T-helper 2 cell treated with Interferon-gamma antibody and Interleukin-4, amounts not matched to agents 5 μg/mL and 100 μg/mL, for 36 hours (primary cell): ENCODE measurements around the gene SLC43A2.
A peak's percentile ranks its signal among the peaks of the same experiment; 100 is the strongest.

Experiments used
- DNase-seq: peaks from one replicate; pipeline ENCODE4 v3.0.0; 2021; ENCODE audit warnings: low spot score
- H3K27ac Mint-ChIP-seq: one replicate; pipeline ENCODE4 v1.8.0; 2021; ENCODE audit warnings: mild to moderate bottlenecking, mixed read lengths
- H3K27me3 Mint-ChIP-seq: one replicate; pipeline ENCODE4 v1.8.0; 2021; ENCODE audit warnings: low read depth, mixed read lengths
- H3K36me3 Mint-ChIP-seq: one replicate; pipeline ENCODE4 v1.8.0; 2021; ENCODE audit warnings: low read depth, mixed read lengths
- H3K4me1 Mint-ChIP-seq: one replicate; pipeline ENCODE4 v1.8.0; 2021; ENCODE audit warnings: low read depth, mixed read lengths
- H3K4me3 Mint-ChIP-seq: one replicate; pipeline ENCODE4 v1.8.0; 2022; ENCODE audit warnings: mild to moderate bottlenecking, moderate library complexity, mixed read lengths
- H3K9me3 Mint-ChIP-seq: one replicate; pipeline ENCODE4 v1.8.0; 2021; ENCODE audit warnings: mixed read lengths

Gene SLC43A2

GRCh38 chr17:1638171-1638590, 9.5 kb upstream of the SLC43A2 start:
- H3K27ac Mint-ChIP-seq: no peak overlapping the region
- no peak for DNase-seq
- no peaks in the 10 kb centered on the region for H3K9me3 Mint-ChIP-seq
- H3K4me1 Mint-ChIP-seq: no peaks in the 10 kb centered on the region
- H3K27me3 Mint-ChIP-seq: no peaks in the 10 kb centered on the region
- H3K36me3 Mint-ChIP-seq: no peaks in the 10 kb centered on the region
- no peak overlapping the region for H3K4me3 Mint-ChIP-seq

DNA sequence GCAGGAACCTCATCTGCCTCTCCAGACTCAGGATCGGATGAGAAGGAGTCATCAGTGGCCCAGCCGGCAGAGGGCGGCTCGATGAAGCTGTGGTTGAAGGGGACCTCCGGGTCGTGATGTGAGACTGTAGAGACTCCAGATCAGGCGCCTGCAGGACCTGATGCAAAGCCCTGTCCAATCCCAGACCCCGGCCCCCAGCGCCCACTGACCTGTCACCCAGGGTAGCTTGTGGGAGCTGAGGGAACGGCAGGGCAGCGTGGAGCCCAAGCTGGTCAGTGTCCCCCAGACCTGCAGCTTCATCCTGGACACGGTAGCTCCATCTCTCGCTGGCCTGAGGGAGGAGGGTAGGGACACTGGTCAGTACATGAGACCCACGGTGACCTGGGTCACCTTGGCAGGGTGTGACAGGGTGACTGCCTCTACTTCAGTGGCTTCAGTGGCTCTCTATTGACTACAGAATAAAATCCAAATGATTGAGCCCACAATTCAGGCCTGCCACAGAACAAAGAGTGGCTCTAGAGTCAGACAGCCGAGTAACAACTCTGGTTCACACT, 8.2 kb upstream of the SLC43A2 start:
- no peak for DNase-seq
- no peaks in the 10 kb centered on the region for H3K27me3 Mint-ChIP-seq
- H3K4me1 Mint-ChIP-seq: no peaks in the 10 kb centered on the region
- H3K27ac Mint-ChIP-seq: no peak overlapping the region
- H3K4me3 Mint-ChIP-seq: no peak overlapping the region
- no peaks in the 10 kb centered on the region for H3K36me3 Mint-ChIP-seq
- no peaks in the 10 kb centered on the region for H3K9me3 Mint-ChIP-seq

- Mint-ChIP-seq H3K36me3 (no peaks in the 10 kb centered on the region), H3K9me3 (no peaks in the 10 kb centered on the region), H3K4me1 (no peaks in the 10 kb centered on the region), H3K27ac (no peak overlapping the region), H3K27me3 (peaks cover 8% of the 10 kb centered on the region), H3K4me3 (no peak overlapping the region)
- no peak for DNase-seq
Observed at GRCh38 chr17:1635675-1636465, 7.2 kb upstream of the SLC43A2 start.

DNA sequence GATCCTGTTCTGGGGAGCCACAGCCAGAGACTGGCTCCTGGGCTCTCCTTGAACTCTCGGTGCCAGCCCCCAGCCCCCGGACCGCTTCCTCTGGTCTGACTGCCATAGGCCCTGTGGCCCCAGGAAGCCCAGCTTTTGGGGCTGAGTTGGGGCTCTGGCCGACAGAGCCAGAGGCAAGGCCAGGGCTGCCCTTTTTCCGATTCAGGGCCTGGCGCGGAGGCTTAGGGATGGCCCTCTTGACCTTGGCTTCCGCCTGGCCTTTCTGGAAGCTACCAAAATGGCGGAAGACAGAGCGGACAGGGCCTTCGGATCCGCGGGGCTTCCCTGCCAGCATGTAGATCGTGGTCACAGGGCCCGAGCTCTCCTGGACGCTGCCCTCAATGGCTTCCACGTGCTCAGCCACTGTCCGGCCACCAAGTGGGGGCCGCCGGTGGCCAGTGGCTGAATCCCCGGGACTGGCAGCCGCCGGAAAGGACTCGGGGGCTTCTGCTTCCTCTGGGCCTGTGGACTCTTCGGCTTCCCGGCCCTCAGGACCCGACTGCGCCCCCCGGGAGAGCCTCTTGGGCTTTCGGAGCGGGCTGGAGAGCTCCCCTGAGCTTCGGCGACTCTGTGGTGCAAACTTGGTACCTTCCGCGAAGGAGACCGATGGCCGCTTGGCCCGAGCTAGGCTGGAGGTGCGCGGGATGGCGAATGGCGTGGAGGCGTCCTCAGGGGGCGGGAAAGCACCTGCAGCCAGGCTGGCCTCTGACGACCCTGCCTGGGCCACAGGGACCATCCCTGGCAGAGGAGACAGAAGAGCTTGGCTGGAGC, 6.4 kb upstream of the SLC43A2 start:
- H3K4me1 Mint-ChIP-seq: peaks cover 3% of the 10 kb centered on the region
- H3K9me3 Mint-ChIP-seq: no peaks in the 10 kb centered on the region
- H3K36me3 Mint-ChIP-seq: no peaks in the 10 kb centered on the region
- no peak overlapping the region for H3K27ac Mint-ChIP-seq
- no peak overlapping the region for H3K4me3 Mint-ChIP-seq
- DNase-seq: no peak
- H3K27me3 Mint-ChIP-seq: peaks cover 16% of the 10 kb centered on the region

GRCh38 chr17:1630662-1631061, 2.0 kb upstream of the SLC43A2 start:
- Mint-ChIP-seq H3K27me3 (peaks cover 39% of the 10 kb centered on the region), H3K36me3 (no peaks in the 10 kb centered on the region), H3K27ac (no peak overlapping the region), H3K9me3 (no peaks in the 10 kb centered on the region), H3K4me1 (peaks cover 16% of the 10 kb centered on the region), H3K4me3 (peak overlapping the region; percentile 78)
- no peak for DNase-seq

DNA sequence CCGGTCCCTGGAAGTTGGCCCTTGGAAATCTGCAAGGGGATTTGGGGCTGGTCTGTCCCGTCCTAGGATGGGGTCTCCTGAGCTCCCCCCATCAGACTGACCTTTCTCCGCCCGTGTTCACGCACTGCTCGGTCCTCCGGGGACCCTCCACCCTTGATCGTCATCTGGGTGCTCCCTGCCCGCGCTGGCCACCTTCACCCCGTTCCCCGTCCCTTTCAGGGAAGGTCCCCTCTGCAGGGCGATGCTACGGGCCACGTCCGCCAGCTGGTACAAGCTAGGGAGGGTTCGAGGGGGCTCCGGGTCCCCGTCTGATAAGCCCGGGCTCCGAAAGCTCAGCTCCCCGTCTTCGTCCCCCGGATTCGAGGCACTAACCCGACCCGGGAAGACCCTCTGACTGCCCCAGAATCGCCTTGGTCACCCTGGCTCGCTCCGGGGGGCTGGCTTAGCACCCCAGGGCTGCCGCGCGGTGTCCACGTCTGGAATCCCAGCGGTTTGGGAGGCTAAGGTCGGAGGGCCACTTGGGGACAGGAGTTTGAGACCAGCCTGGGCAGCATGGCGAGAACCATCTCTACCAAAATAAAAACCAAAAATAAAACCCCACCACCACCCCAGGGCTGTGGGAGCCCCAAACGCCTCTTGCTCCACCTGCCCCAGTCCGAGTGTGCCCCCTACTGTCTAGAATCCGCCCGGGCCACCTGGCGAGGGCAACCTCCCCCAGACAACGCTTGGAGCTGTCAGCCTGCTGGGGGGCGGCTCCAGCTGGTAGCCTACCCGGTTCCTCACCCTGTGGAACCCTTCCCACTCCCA, 1.1 kb upstream of the SLC43A2 start:
- Mint-ChIP-seq H3K27me3 (peaks cover 48% of the 10 kb centered on the region), H3K4me3 (peak overlapping the region; percentile 78), H3K27ac (peak overlapping the region; percentile 76), H3K36me3 (no peaks in the 10 kb centered on the region), H3K9me3 (no peaks in the 10 kb centered on the region), H3K4me1 (peaks cover 16% of the 10 kb centered on the region)
- DNase-seq: peak; percentile 68

- no peaks in the 10 kb centered on the region for H3K36me3 Mint-ChIP-seq
- no peaks in the 10 kb centered on the region for H3K9me3 Mint-ChIP-seq
- peak; percentile 85 for DNase-seq
- peak overlapping the region; percentile 89 for H3K4me3 Mint-ChIP-seq
- H3K4me1 Mint-ChIP-seq: peaks cover 16% of the 10 kb centered on the region
- H3K27ac Mint-ChIP-seq: peak overlapping the region; percentile 77
- peaks cover 49% of the 10 kb centered on the region for H3K27me3 Mint-ChIP-seq
Observed at GRCh38 chr17:1628856-1629503, 346 bp upstream of the SLC43A2 start.

DNA sequence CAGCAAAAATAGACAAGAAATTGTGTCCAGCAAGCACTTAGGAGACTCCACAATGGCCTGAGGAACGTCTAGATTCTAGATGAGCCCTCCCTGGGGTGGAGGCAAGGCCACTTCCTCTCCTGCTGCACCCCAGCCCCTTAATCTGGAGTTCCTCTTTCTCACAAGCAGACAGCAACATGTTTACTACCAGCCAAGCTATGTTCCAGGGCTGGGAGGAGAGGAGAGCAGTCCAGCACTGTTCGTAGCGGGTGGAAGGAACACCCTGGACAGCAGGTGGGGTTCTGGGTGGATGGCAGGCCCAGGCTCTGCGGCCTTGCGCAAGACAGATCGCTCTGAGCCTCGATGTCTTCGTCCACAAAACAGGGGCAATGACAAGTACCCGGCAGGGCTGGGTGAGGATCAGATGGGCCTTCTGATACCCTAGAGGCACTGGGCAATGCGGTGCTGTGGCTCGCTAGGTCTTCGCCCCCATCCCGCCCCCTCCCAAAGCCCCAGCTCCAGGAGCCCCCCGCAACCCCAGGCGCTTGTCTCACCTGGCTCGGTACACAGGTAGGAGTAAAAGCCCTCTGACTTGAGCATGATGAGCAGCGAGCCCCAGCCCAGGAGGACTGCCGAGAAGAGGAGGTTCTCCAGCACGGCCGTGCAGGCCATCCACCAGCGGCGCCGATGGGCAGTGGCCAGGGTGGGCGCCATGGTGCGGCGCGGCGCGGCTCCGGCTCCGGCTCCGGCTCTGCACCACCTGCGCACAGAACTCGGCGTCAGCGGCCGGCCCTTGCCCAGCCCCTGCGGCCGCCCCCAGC, 1.3 kb downstream of the SLC43A2 start:
- DNase-seq: no peak
- Mint-ChIP-seq H3K36me3 (no peaks in the 10 kb centered on the region), H3K4me3 (peak overlapping the region; percentile 63), H3K27me3 (peaks cover 49% of the 10 kb centered on the region), H3K27ac (no peak overlapping the region), H3K4me1 (peaks cover 16% of the 10 kb centered on the region), H3K9me3 (no peaks in the 10 kb centered on the region)

DNA sequence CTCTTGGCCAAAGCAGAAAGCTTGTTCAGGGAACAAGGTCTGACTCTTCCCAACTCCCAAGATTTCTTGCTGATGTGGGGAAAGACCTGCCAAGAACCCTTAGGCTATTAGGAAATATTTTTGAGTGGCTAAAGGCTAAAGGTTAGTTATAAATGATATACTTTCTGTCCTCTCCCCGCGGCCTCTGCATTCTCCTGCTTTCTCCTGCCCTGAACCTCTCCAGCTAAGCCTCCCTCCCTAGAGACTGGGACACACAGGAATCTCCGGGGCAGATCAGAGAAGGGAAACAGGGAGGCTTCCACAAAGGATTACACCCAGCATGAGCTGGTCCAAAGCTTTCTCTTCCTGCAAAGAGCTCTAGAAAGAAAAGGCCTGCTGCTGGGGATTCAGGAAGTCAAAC, 2.3 kb downstream of the SLC43A2 start:
- no peak for DNase-seq
- Mint-ChIP-seq H3K27ac (no peak overlapping the region), H3K4me1 (peaks cover 16% of the 10 kb centered on the region), H3K36me3 (no peaks in the 10 kb centered on the region), H3K27me3 (peaks cover 44% of the 10 kb centered on the region), H3K9me3 (no peaks in the 10 kb centered on the region), H3K4me3 (no peak overlapping the region)

DNA sequence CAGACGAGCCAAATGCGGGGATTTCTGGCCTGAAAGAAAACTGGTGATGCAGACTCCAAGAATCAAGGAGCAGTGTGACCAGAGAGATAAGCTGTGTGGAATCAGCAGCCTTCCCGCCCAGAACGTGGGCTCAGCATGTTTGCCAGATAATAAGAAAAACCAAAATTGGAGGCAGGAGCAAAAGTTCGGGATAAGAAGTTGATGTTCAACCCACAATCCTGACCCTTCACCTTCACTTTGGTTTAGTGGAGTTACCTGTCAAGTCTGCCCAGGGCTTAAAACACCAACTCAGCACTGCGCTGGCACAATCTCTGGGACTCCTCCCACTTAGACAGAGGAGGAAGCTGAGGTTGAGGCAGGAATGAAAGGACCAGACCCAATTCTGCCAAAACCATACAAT, 3.1 kb downstream of the SLC43A2 start:
- Mint-ChIP-seq H3K27ac (no peak overlapping the region), H3K4me3 (no peak overlapping the region), H3K4me1 (peaks cover 16% of the 10 kb centered on the region), H3K27me3 (peaks cover 38% of the 10 kb centered on the region), H3K9me3 (no peaks in the 10 kb centered on the region), H3K36me3 (no peaks in the 10 kb centered on the region)
- DNase-seq: no peak

DNA sequence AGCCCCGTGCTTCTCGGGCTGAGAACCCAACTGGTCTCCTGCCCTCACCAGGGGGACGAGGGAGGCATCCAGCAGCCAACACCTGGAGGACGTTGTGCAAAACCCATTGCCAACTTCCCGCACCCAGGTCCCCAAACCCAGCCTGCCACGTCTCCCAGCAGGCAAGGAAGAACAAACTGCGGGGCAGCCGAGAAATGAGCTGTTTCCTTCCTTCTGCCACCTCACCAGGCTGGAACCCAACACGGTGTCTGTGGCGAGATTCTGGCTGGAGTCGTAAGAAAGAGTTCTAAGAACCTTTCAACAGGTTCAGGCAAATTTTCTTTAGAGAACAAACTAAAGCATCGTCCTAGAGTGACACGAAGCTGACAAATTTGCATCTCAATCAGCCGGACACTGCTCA, 3.6 kb downstream of the SLC43A2 start:
- Mint-ChIP-seq H3K9me3 (no peaks in the 10 kb centered on the region), H3K36me3 (no peaks in the 10 kb centered on the region), H3K4me3 (no peak overlapping the region), H3K27me3 (peaks cover 32% of the 10 kb centered on the region), H3K27ac (no peak overlapping the region), H3K4me1 (peaks cover 14% of the 10 kb centered on the region)
- DNase-seq: no peak

DNA sequence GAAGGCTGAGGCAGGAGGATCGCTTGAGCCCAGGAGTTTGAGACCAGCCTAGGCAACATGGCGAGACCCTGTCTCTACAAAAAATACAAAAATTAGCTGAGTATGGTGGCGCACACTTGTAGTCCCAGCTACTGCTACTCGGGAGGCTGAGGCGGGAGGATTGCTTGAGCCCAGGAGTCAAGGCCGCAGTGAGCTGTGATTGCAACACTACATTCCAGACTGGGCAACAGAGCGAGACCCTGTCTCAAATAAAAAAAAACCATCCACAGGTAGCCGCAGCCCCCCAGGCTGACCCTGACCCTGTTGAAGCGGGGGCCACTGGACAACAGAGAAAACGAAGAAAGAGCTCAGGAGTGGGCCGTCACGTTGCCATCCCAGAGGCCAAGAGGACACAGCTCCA, 4.0 kb downstream of the SLC43A2 start:
- peaks cover 12% of the 10 kb centered on the region for H3K4me1 Mint-ChIP-seq
- peaks cover 30% of the 10 kb centered on the region for H3K27me3 Mint-ChIP-seq
- no peaks in the 10 kb centered on the region for H3K9me3 Mint-ChIP-seq
- H3K4me3 Mint-ChIP-seq: no peak overlapping the region
- no peak overlapping the region for H3K27ac Mint-ChIP-seq
- H3K36me3 Mint-ChIP-seq: no peaks in the 10 kb centered on the region
- DNase-seq: no peak
